Posterior vena cava (tissue), 2 donors: ENCODE data around the gene MXRA8. TPM values are rescaled to one million over a fixed set of nuclear protein-coding genes. Genes with fewer than 3 reads are reported as not detected.
"Not testable (repeated sequence)": the region's sequence is repeated elsewhere in the genome, so short reads cannot be mapped to it uniquely, and the experiment has no call there.

Experiments used
- DNase-seq: peaks from one replicate; pipeline ENCODE4 v3.0.0-alpha.2; 2020; ENCODE audit warnings: low spot score
- intact Hi-C, 2 donors: fragments of 100-400 bp; cut with DNase I; formaldehyde crosslinking; loops; one replicate each; pipeline versions ENCODE4 v1.14.1 to v1.14.2; 2022 to 2023
- long read RNA-seq, 2 donors: library from polyadenylated mRNA; unstranded; transcript quantifications; one replicate each; pipeline ENCODE4 v2.0.0, GENCODE V29; 2020 to 2021
- total RNA-seq, 2 donors: library from RNA; stranded (reverse); fragmentation: NEBNext Ultra II Directional; extraction: Animal tissue kit (Norgen Biotek cat#: 25700); gene quantifications; one replicate each; pipeline ENCODE4 v1.2.1, GENCODE V29; 2021
- donor health status: DM: yes; HTN: yes; CAD: no.
- donor health status: DM: yes; HTN: yes; CAD: no.

Gene MXRA8
- 100 to 1,000 TPM; 104 to 174 TPM for total RNA-seq
- long read RNA-seq, donor 1, partial matches to known transcripts = 15 of 27 reads
- long read RNA-seq, donor 1, other reads (novel, unspliced or antisense) = 8 of 27 reads
- long read RNA-seq, donor 2, partial matches to known transcripts = 66 of 71 reads
- long read RNA-seq, donor 2, other reads (novel, unspliced or antisense) = 4 of 71 reads

- intact Hi-C loops = no loop called here
- peak; percentile 93 for DNase-seq
These were observed at the start of gene MXRA8 for GRCh38 chr1:1358433-1359271. MXRA8 (minus strand) TSS chr1:1358555; CDS start chr1:1358504, 51 bp downstream.

DNA sequence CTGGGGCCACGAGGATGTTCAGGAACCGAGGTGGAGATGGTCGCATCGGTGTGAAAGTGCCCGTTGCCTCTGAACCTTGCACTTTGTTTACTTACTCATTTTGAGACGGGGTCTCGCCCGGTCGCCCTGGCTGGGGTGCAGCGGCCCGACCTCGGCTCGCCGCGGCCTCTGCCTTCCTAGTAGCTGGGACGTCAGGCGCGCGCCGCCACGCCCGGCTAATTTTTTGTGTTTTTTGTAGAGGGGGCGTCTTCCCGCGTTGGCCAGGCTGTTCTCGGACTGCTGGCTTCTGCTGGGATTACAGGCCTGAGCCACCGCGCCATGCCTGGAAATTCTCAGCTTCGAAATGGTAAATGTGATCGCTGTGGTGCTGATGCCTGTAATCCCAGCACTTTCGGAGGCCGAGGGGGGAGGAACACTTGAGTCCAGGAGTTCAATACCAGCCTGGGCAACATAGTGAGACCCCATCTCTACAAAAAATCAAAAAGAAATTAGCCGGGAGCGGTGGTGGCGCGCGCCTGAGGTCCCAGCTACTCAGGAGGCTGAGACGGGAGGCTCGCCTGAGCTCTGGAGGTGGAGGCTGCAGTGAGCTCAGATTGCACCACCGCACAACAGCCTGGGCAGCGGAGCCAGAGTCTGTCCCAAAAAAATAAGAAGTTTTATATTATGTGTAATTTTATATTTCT, 49.4 kb upstream of the MXRA8 start:
- DNase-seq = no peak
- intact Hi-C loops = no loop called here

- intact Hi-C loops = no loop called here
- DNase-seq = peak; percentile 99
These were observed 48.7 kb upstream of the MXRA8 start, which contains the start of gene MRPL20 for GRCh38 chr1:1406821-1407635. MRPL20 (minus strand) TSS chr1:1407293; CDS start chr1:1407217, 76 bp downstream.

DNA sequence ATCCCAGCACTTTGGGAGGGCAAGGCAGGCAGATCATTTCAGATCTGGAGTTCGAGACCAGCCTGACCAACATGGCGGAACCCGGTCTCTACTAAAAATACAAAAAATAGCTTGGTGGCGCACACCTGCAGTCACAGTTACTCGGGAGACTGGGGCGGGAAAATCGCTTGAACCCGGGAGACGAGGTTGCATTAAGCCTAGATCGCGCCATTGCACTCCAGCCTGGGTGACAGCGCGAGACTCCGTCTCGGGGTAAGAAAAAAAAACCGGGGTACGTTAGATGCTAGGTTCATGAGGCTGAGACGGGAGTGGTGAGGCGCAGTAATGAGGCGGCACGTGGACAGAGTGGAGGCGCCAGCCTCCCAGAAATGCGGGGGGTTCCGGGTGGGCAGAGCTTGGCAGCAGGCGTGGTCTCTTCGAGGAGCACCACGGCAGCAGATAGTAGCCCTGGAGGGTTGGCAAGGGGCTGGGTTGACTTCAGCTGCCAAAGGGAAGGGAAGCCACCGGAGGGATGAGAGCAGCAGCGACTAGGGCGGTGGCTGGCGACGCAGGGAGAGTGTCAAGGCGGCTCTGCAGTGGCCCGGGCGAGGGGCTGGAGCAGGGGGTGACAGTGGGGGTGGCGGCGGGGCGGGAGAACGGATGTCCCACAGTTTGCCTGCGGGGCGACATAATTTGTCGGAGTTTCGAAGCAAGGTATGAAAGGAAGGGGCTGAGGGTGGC, 47.9 kb upstream of the MXRA8 start:
- no peak for DNase-seq
- intact Hi-C loops = no loop called here

DNA sequence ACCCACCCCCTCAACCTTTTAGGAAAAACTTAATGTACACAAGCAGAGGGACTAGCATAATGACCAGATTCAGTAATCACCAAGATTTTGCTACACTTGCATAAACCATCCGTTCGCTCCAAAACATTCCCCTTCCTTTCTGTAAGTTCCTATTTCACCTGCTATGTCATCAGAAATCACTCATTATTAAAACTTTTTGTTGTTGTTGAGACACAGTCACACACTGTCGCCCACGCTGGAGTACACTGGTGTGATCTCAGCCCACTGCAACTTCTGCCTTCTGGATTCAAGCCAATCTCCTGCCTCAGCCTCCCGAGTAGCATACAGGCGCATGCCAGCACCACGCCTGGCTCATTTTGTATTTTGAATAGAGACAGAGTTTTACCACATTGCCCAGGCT, 45.3 kb upstream of the MXRA8 start:
- no peak for DNase-seq
- intact Hi-C loops = loop anchor here in 1 of 2 donors (5.0 kb wide), 1 partner anchor 34 kb away; the partner anchor contains the start of gene VWA1

DNA sequence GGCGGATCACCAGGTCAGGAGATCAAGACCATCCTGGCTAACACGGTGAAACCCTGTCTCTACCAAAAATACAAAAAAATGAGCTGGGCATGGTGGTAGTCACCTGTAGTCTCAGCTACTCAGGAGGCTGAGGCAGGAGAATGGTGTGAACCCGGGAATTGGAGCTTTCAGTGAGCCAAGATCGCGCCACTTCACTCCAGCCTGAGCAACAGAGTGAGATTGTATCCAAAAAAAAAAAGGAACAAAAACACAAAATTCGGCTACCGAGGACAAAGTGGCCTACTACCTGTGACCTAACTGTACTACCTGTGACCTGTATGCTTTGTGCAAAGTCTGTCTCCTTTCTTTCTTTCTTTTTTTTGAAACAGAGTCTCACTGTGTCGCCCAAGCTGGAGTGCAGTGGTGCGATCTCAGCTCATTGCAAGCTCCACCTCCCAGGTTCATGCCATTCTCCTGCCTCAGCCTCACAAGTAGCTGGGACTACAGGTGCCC, 44.6 kb upstream of the MXRA8 start:
- DNase-seq = not testable (repeated sequence)
- intact Hi-C loops = loop anchor here in 1 of 2 donors (5.0 kb wide), 1 partner anchor 34 kb away; the partner anchor contains the start of gene VWA1

- DNase-seq = no peak
- intact Hi-C loops = loop anchor here in 1 of 2 donors (5.0 kb wide), 1 partner anchor 35 kb away; the partner anchor contains the start of gene VWA1
These were observed 43.9 kb upstream of the MXRA8 start for GRCh38 chr1:1402072-1402900.

DNA sequence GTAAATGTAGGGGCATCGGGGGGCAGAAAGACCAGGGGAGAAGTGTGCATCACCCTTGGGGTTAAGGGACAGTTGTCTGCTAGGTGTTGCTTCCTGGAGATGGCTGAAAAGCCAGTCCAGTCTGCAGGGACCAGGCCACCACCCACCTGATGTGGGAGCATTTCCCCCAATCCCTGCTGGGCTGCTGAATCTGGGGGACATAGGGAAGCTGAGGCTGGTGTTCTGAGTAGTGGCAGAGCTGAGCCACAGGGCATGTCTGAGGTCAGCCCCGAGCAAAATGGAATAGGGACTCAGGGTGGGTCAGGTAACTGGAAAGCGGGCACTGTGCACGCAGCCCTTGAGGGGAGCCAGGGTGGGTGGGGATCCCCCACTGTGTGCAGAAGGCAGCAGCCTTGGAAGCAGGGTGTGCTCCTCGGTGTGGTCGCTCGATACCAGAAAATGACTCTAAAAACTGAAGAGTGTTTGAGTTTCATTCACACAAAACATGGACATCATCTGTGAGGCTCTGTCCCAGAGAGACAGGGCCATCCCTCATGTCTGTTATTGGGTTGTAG, 43.2 kb upstream of the MXRA8 start:
- intact Hi-C loops = loop anchor here in 1 of 2 donors (5.0 kb wide), 1 partner anchor 36 kb away; the partner anchor contains the start of gene VWA1
- no peak for DNase-seq

GRCh38 chr1:1400576-1401456, 42.5 kb upstream of the MXRA8 start:
- intact Hi-C loops = loop anchor here in 1 of 2 donors (5.0 kb wide), 1 partner anchor 36 kb away; the partner anchor contains the start of gene VWA1
- no peak for DNase-seq

- intact Hi-C loops = loop anchor here in 1 of 2 donors (5.0 kb wide), 1 partner anchor 37 kb away; the partner anchor contains the start of gene VWA1
- no peak for DNase-seq
These were observed 41.7 kb upstream of the MXRA8 start for GRCh38 chr1:1399872-1400575.

- peak; percentile 100 for DNase-seq
- intact Hi-C loops = no loop called here
These were observed 41.0 kb upstream of the MXRA8 start, which contains the start of gene CCNL2 for GRCh38 chr1:1399187-1399871. CCNL2 (minus strand) TSS chr1:1399335; CDS start chr1:1399306, 29 bp downstream.

GRCh38 chr1:1398677-1399186, 40.4 kb upstream of the MXRA8 start:
- intact Hi-C loops = no loop called here
- no peak for DNase-seq

DNA sequence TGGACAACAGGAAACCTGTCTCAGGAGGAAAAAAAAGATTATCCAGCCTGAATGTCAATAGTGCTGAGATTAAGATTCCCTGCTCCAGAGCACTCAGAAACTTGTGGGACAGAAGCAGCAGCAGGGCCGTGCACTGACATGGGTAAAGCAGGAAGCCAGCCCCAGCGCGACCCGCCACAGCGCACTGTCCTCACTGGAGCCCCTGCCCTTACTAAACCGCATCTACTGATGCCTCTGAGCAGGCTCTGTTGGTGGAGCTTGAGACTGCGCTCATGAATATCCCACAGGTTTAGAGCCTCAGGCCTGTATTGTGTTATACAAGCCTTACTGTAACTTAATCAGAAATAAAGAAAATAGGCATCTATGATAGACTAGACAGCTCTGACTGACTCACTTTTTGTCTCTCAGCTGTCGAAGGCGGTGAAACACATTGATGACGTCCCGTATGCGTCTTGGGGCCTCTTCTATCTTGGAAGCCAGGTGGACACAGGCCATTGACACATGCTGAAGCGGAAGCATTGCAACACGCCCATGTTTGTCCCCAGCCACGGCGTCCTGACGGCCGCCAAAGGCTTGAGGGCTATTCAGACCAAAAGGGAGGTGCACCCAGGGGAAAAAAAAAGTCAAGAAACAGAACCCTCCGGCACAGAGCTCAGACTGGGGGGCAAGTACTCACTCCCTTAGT, 39.6 kb upstream of the MXRA8 start:
- DNase-seq = no peak
- intact Hi-C loops = no loop called here

GRCh38 chr1:1395166-1395565, 36.8 kb upstream of the MXRA8 start:
- no peak for DNase-seq
- intact Hi-C loops = no loop called here
